HEK293 (cell line): ENCODE measurements around the gene YIPF4.

Experiments
- FEZF1 ChIP-seq: fragments of 450-650 bp; formaldehyde crosslinking; IDR thresholded peaks from 2 replicates; pipeline ENCODE4 v1.5.1; 2016; ENCODE audit warnings: missing biosample characterization, missing genetic modification characterization
- GLIS1 ChIP-seq: fragments of 450-650 bp; formaldehyde crosslinking; IDR thresholded peaks from 2 replicates; pipeline ENCODE4 v1.5.1; 2016; ENCODE audit warnings: missing biosample characterization, missing genetic modification characterization
- GLIS2 ChIP-seq: fragments of 450-650 bp; formaldehyde crosslinking; IDR thresholded peaks from 2 replicates; pipeline ENCODE4 v1.5.1; 2016; ENCODE audit warnings: missing biosample characterization, missing genetic modification characterization
- HOXA7 ChIP-seq: sonication (generic); formaldehyde crosslinking; IDR thresholded peaks from 2 replicates; pipeline ENCODE4 v1.8.1; 2022; ENCODE audit warnings: missing genetic modification reagents, borderline replicate concordance
- KLF8 ChIP-seq: fragments of 450-650 bp; formaldehyde crosslinking; IDR thresholded peaks from 2 replicates; pipeline ENCODE4 v1.5.1; 2016; ENCODE audit warnings: missing biosample characterization, missing genetic modification characterization
- MEIS1 ChIP-seq: sonication (generic); formaldehyde crosslinking; IDR thresholded peaks from 2 replicates; pipeline ENCODE4 v1.8.1; 2022; ENCODE audit warnings: missing genetic modification reagents, mild to moderate bottlenecking, borderline replicate concordance
- PRDM1 ChIP-seq: fragments of 450-650 bp; formaldehyde crosslinking; IDR thresholded peaks from 2 replicates; pipeline ENCODE4; 2016; ENCODE audit warnings: missing biosample characterization, missing genetic modification characterization
- REPIN1 ChIP-seq: fragments of 450-650 bp; formaldehyde crosslinking; IDR thresholded peaks from 2 replicates; pipeline ENCODE4 v1.5.1; 2017; ENCODE audit warnings: missing biosample characterization, missing genetic modification characterization, low read depth
- SCRT2 ChIP-seq: fragments of 450-650 bp; formaldehyde crosslinking; IDR thresholded peaks from 2 replicates; pipeline ENCODE4 v1.5.1; 2016; ENCODE audit warnings: missing biosample characterization, missing genetic modification characterization
- YY1 ChIP-seq: fragments of 450-650 bp; formaldehyde crosslinking; IDR thresholded peaks from 2 replicates; pipeline ENCODE4 v1.5.1; 2018; ENCODE audit warnings: missing biosample characterization, missing genetic modification characterization
- ZFHX2 ChIP-seq: fragments of 450-650 bp; formaldehyde crosslinking; conservative IDR thresholded peaks from 2 replicates; pipeline ENCODE4 v1.5.1; 2016; ENCODE audit warnings: missing biosample characterization, missing genetic modification characterization
- ZFP37 ChIP-seq: fragments of 450-650 bp; formaldehyde crosslinking; IDR thresholded peaks from 2 replicates; pipeline ENCODE4 v1.5.1; 2016; ENCODE audit warnings: missing biosample characterization, missing genetic modification characterization
- ZNF133 ChIP-seq: fragments of 450-650 bp; formaldehyde crosslinking; IDR thresholded peaks from 2 replicates; pipeline ENCODE4 v1.5.1; 2016; ENCODE audit warnings: missing biosample characterization, missing genetic modification characterization
- ZNF335 ChIP-seq: fragments of 450-650 bp; formaldehyde crosslinking; conservative IDR thresholded peaks from 2 replicates; pipeline ENCODE4 v1.5.1; 2016; ENCODE audit warnings: missing biosample characterization, missing genetic modification characterization
- ZNF354C ChIP-seq: fragments of 450-650 bp; formaldehyde crosslinking; IDR thresholded peaks from 2 replicates; pipeline ENCODE4 v1.5.1; 2016; ENCODE audit warnings: missing biosample characterization, missing genetic modification characterization, low read depth, borderline replicate concordance
- ZNF366 ChIP-seq: fragments of 450-650 bp; formaldehyde crosslinking; conservative IDR thresholded peaks from 2 replicates; pipeline ENCODE4 v1.5.1; 2016; ENCODE audit warnings: missing biosample characterization, missing genetic modification characterization
- ZNF391 ChIP-seq: fragments of 450-650 bp; formaldehyde crosslinking; IDR thresholded peaks from 2 replicates; pipeline ENCODE4 v1.5.1; 2016; ENCODE audit warnings: low read depth, missing biosample characterization, missing genetic modification characterization, borderline replicate concordance
- ZNF501 ChIP-seq: fragments of 450-650 bp; formaldehyde crosslinking; IDR thresholded peaks from 2 replicates; pipeline ENCODE4 v1.5.1; 2016; ENCODE audit warnings: missing biosample characterization, missing genetic modification characterization
- ZNF555 ChIP-seq: fragments of 450-650 bp; formaldehyde crosslinking; conservative IDR thresholded peaks from 2 replicates; pipeline ENCODE4 v1.5.1; 2017; ENCODE audit warnings: missing biosample characterization, mild to moderate bottlenecking, missing genetic modification characterization, inconsistent platforms
- ZNF561 ChIP-seq: fragments of 450-650 bp; IDR thresholded peaks from 2 replicates; pipeline ENCODE4 v1.5.1; 2018; ENCODE audit warnings: missing biosample characterization, missing genetic modification characterization, borderline replicate concordance
- ZNF610 ChIP-seq: fragments of 450-650 bp; formaldehyde crosslinking; IDR thresholded peaks from 2 replicates; pipeline ENCODE4 v1.5.1; 2016; ENCODE audit warnings: missing biosample characterization, missing genetic modification characterization, borderline replicate concordance
- ZNF658 ChIP-seq: fragments of 450-650 bp; formaldehyde crosslinking; IDR thresholded peaks from 2 replicates; pipeline ENCODE4; 2016; ENCODE audit warnings: missing biosample characterization, missing genetic modification characterization
- ZNF660 ChIP-seq: fragments of 450-650 bp; IDR thresholded peaks from 2 replicates; pipeline ENCODE4 v1.5.1; 2018; ENCODE audit warnings: missing biosample characterization, mild to moderate bottlenecking, missing genetic modification characterization
- TF ChIP-seq, protein P1 (sequence below): fragments of 450-650 bp; formaldehyde crosslinking; IDR thresholded peaks from 2 replicates; pipeline ENCODE4 v1.5.1; 2016; ENCODE audit warnings: missing biosample characterization, missing genetic modification characterization
- TF ChIP-seq, protein P2 (sequence below): sonication (generic); formaldehyde crosslinking; IDR thresholded peaks from 2 replicates; pipeline ENCODE4 v1.8.1; 2022; ENCODE audit warnings: mild to moderate bottlenecking, moderate library complexity, missing genetic modification reagents
- TF ChIP-seq, protein P3 (sequence below): fragments of 450-650 bp; formaldehyde crosslinking; IDR thresholded peaks from 2 replicates; pipeline ENCODE4 v1.5.1; 2016; ENCODE audit warnings: missing biosample characterization, missing genetic modification characterization
- TF ChIP-seq, protein P4 (sequence below): fragments of 450-650 bp; formaldehyde crosslinking; IDR thresholded peaks from 2 replicates; pipeline ENCODE4 v1.5.1; 2016; ENCODE audit warnings: missing biosample characterization, missing genetic modification characterization
- TF ChIP-seq, protein P5 (sequence below): fragments of 450-650 bp; formaldehyde crosslinking; IDR thresholded peaks from 2 replicates; pipeline ENCODE4 v1.5.1; 2016; ENCODE audit warnings: missing biosample characterization, missing genetic modification characterization

YIPF4 gene

DNA sequence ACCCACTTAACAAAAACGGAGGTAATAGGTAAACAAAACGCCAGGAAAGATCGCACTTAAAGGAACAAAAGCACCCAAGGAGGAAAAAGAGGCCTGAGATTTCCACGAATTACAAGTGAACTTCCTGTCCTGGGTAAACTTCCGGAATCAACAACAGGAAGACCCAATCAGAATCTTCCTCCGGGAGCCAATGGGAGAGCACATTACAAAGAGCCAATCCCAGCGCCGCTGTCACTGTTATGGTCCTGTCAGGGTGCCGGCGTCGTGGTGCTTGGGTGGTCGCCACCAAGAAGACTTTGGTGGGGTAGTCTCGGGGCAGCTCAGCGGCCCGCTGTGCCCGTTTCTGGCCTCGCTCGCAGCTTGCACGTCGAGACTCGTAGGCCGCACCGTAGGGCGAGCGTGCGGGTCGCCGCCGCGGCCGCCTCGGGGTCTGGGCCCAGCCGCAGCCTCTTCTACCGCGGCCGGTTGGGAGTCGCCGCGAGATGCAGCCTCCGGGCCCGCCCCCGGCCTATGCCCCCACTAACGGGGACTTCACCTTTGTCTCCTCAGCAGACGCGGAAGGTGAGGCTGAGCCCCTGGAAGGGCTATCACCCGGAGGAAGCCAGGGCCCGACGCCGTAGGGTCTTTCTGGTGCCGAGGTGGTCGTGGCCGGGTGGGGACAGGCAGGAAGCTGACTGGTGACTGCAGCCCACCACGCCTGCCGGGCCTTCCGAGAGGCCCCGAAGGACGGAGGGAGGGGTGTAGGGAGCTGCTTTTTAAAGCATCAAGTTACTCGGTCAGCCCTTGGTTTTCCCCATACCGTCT is at the start of gene YIPF4 (continued):
- TF ChIP-seq ZNF610 (tag by site-specific recombination) (no peak), MEIS1 (no peak), ZNF133 (tag by site-specific recombination) (no peak), ZNF354C (tag by site-specific recombination) (no peak), ZFP37 (peak; percentile 69; the same call in 1 of the 2 replicates), ZNF501 (0 out of 2 replicates have a peak, but pooled peaks have one; percentile 71), KLF8 (tag by site-specific recombination) (peak; percentile 26; the same call in 1 of the 2 replicates), ZNF335 (peak; percentile 90), ZFHX2 (0 out of 2 replicates have a peak, but pooled peaks have one; percentile 25), FEZF1 (tag by site-specific recombination) (no peak), YY1 (tag by site-specific recombination) (no peak), ZNF561 (tag by site-specific recombination) (peak; percentile 90; the same call in 1 of the 2 replicates), GLIS1 (tag by site-specific recombination) (peak; percentile 37; the same call in 1 of the 2 replicates), ZNF555 (tag by site-specific recombination) (no peak), PRDM1 (tag by site-specific recombination) (no peak), GLIS2 (peak; percentile 86), ZNF660 (tag by site-specific recombination) (no peak; the same call in 1 of the 2 replicates), ZNF391 (tag by site-specific recombination) (no peak), HOXA7 (CRISPR knock-in tag) (no peak), REPIN1 (tag by site-specific recombination) (no peak), ZNF658 (no peak), SCRT2 (tag by site-specific recombination) (no peak), ZNF366 (tag by site-specific recombination) (0 out of 2 replicates have a peak, but pooled peaks have one; percentile 22)
- TF ChIP-seq, protein P1, sequence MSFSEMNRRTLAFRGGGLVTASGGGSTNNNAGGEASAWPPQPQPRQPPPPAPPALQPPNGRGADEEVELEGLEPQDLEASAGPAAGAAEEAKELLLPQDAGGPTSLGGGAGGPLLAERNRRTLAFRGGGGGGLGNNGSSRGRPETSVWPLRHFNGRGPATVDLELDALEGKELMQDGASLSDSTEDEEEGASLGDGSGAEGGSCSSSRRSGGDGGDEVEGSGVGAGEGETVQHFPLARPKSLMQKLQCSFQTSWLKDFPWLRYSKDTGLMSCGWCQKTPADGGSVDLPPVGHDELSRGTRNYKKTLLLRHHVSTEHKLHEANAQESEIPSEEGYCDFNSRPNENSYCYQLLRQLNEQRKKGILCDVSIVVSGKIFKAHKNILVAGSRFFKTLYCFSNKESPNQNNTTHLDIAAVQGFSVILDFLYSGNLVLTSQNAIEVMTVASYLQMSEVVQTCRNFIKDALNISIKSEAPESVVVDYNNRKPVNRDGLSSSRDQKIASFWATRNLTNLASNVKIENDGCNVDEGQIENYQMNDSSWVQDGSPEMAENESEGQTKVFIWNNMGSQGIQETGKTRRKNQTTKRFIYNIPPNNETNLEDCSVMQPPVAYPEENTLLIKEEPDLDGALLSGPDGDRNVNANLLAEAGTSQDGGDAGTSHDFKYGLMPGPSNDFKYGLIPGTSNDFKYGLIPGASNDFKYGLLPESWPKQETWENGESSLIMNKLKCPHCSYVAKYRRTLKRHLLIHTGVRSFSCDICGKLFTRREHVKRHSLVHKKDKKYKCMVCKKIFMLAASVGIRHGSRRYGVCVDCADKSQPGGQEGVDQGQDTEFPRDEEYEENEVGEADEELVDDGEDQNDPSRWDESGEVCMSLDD: no peak
- TF ChIP-seq, protein P2, sequence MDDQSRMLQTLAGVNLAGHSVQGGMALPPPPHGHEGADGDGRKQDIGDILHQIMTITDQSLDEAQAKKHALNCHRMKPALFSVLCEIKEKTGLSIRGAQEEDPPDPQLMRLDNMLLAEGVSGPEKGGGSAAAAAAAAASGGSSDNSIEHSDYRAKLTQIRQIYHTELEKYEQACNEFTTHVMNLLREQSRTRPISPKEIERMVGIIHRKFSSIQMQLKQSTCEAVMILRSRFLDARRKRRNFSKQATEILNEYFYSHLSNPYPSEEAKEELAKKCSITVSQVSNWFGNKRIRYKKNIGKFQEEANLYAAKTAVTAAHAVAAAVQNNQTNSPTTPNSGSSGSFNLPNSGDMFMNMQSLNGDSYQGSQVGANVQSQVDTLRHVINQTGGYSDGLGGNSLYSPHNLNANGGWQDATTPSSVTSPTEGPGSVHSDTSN (CRISPR knock-in tag): 0 out of 2 replicates have a peak, but pooled peaks have one; percentile 13
- TF ChIP-seq, protein P3, sequence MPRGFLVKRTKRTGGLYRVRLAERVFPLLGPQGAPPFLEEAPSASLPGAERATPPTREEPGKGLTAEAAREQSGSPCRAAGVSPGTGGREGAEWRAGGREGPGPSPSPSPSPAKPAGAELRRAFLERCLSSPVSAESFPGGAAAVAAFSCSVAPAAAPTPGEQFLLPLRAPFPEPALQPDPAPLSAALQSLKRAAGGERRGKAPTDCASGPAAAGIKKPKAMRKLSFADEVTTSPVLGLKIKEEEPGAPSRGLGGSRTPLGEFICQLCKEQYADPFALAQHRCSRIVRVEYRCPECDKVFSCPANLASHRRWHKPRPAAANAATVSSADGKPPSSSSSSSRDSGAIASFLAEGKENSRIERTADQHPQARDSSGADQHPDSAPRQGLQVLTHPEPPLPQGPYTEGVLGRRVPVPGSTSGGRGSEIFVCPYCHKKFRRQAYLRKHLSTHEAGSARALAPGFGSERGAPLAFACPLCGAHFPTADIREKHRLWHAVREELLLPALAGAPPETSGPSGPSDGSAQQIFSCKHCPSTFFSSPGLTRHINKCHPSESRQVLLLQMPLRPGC (tag by site-specific recombination): no peak
- TF ChIP-seq, protein P4, sequence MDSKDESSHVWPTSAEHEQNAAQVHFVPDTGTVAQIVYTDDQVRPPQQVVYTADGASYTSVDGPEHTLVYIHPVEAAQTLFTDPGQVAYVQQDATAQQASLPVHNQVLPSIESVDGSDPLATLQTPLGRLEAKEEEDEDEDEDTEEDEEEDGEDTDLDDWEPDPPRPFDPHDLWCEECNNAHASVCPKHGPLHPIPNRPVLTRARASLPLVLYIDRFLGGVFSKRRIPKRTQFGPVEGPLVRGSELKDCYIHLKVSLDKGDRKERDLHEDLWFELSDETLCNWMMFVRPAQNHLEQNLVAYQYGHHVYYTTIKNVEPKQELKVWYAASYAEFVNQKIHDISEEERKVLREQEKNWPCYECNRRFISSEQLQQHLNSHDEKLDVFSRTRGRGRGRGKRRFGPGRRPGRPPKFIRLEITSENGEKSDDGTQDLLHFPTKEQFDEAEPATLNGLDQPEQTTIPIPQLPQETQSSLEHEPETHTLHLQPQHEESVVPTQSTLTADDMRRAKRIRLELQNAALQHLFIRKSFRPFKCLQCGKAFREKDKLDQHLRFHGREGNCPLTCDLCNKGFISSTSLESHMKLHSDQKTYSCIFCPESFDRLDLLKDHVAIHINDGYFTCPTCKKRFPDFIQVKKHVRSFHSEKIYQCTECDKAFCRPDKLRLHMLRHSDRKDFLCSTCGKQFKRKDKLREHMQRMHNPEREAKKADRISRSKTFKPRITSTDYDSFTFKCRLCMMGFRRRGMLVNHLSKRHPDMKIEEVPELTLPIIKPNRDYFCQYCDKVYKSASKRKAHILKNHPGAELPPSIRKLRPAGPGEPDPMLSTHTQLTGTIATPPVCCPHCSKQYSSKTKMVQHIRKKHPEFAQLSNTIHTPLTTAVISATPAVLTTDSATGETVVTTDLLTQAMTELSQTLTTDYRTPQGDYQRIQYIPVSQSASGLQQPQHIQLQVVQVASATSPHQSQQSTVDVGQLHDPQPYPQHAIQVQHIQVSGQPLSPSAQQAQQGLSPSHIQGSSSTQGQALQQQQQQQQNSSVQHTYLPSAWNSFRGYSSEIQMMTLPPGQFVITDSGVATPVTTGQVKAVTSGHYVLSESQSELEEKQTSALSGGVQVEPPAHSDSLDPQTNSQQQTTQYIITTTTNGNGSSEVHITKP (tag by site-specific recombination): peak; percentile 29; the same call in 1 of the 2 replicates
- TF ChIP-seq, protein P5, sequence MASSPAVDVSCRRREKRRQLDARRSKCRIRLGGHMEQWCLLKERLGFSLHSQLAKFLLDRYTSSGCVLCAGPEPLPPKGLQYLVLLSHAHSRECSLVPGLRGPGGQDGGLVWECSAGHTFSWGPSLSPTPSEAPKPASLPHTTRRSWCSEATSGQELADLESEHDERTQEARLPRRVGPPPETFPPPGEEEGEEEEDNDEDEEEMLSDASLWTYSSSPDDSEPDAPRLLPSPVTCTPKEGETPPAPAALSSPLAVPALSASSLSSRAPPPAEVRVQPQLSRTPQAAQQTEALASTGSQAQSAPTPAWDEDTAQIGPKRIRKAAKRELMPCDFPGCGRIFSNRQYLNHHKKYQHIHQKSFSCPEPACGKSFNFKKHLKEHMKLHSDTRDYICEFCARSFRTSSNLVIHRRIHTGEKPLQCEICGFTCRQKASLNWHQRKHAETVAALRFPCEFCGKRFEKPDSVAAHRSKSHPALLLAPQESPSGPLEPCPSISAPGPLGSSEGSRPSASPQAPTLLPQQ: no peak; the same call in 1 of the 2 replicates
